Immature natural killer cell (primary cell): ENCODE data around the gene TSC2. TPM values are rescaled to one million over a fixed set of nuclear protein-coding genes. Genes with fewer than 3 reads are reported as not detected.

Experiments
- DNase-seq, 3 donors: peaks; one replicate each; pipeline ENCODE4 v3.0.0; 2022; ENCODE audit warnings: mixed read lengths in 1 of 3
- H3K27ac Mint-ChIP-seq, 6 donors: one replicate each; pipeline ENCODE4 v1.8.0; 2020; ENCODE audit warnings: mixed read lengths in 6 of 6, mild to moderate bottlenecking in 5 of 6, inconsistent platforms in 4 of 6, moderate library complexity in 3 of 6
- H3K27me3 Mint-ChIP-seq, 3 donors: one replicate each; pipeline ENCODE4 v1.8.0; 2020 to 2021; ENCODE audit warnings: low read depth in 3 of 3, mild to moderate bottlenecking in 3 of 3, mixed read lengths in 3 of 3, moderate library complexity in 3 of 3, inconsistent platforms in 1 of 3
- H3K36me3 Mint-ChIP-seq, 3 donors: one replicate each; pipeline ENCODE4 v1.8.0; 2020; ENCODE audit warnings: mixed read lengths in 3 of 3, inconsistent platforms in 2 of 3, mild to moderate bottlenecking in 2 of 3
- H3K4me1 Mint-ChIP-seq, 2 donors: one replicate each; pipeline ENCODE4 v1.8.0; 2020; ENCODE audit warnings: inconsistent platforms in 2 of 2, mild to moderate bottlenecking in 2 of 2, mixed read lengths in 2 of 2, moderate library complexity in 1 of 2
- H3K4me3 Mint-ChIP-seq, 5 donors: one replicate each; pipeline ENCODE4 v1.8.0; 2020; ENCODE audit warnings: mild to moderate bottlenecking in 5 of 5, mixed read lengths in 5 of 5, inconsistent platforms in 3 of 5, moderate library complexity in 3 of 5
- H3K9me3 Mint-ChIP-seq, 6 donors: one replicate each; pipeline ENCODE4 v1.8.0; 2020; ENCODE audit warnings: mild to moderate bottlenecking in 6 of 6, mixed read lengths in 6 of 6, inconsistent platforms in 4 of 6, moderate library complexity in 3 of 6
- polyA plus RNA-seq, 3 donors: library from polyadenylated mRNA; unstranded; fragments of 300-500 nt; fragmentation: Illumina TruSeq; gene quantifications; one replicate each; pipeline ENCODE4 v1.2.3, GENCODE V29; 2021

The TSC2 gene
- 10 to 100 TPM; 18.0 to 50.1 (median 29.1) TPM for polyA plus RNA-seq

- H3K4me1 Mint-ChIP-seq, result peaks cover 19 to 20% of the 10 kb centered on the region in 2 donors
- peak within 1 kb of the TSS; percentile 60 to 92 (median 67) for H3K27ac Mint-ChIP-seq
- peak; percentile 91 to 92 (median 92) for DNase-seq
- H3K36me3 Mint-ChIP-seq, result peaks cover 0 to 5% (median 0%) of the 10 kb centered on the region in 3 donors
- H3K4me3 Mint-ChIP-seq, result peak within 1 kb of the TSS; percentile 89 to 91 (median 91)
- no peaks in the 10 kb centered on the region for H3K9me3 Mint-ChIP-seq
- peaks cover 0 to 7% (median 0%) of the 10 kb centered on the region in 3 donors for H3K27me3 Mint-ChIP-seq
Observed at GRCh38 chr16:2047330-2048115, at the start of gene TSC2, which contains the start of gene NTHL1. TSS of gene TSC2 (plus strand) at chr16:2047985. CDS start at chr16:2048616, 631 bp downstream. TSS of gene NTHL1 (minus strand) at chr16:2047834. CDS start at chr16:2047823, 11 bp downstream.

GRCh38 chr16:1998360-1998835, 49.4 kb upstream of the TSC2 start:
- Mint-ChIP-seq H3K27me3 (peaks cover 0 to 3% (median 2%) of the 10 kb centered on the region in 3 donors), H3K4me1 (peaks cover 10 to 11% of the 10 kb centered on the region in 2 donors), H3K36me3 (peaks cover 0 to 10% (median 4%) of the 10 kb centered on the region in 3 donors), H3K4me3 (no peak overlapping the region), H3K9me3 (no peaks in the 10 kb centered on the region), H3K27ac (no peak overlapping the region)
- no peak for DNase-seq

GRCh38 chr16:1998852-1999801, 48.7 kb upstream of the TSC2 start:
- H3K4me1 Mint-ChIP-seq, result peaks cover 5 to 11% of the 10 kb centered on the region in 2 donors
- no peaks in the 10 kb centered on the region for H3K9me3 Mint-ChIP-seq
- DNase-seq, result no peak
- H3K27me3 Mint-ChIP-seq, result peaks cover 0 to 1% (median 0%) of the 10 kb centered on the region in 3 donors
- no peak overlapping the region for H3K27ac Mint-ChIP-seq
- H3K36me3 Mint-ChIP-seq, result peaks cover 0 to 10% (median 4%) of the 10 kb centered on the region in 3 donors
- H3K4me3 Mint-ChIP-seq, result no peak overlapping the region

- no peak overlapping the region for H3K4me3 Mint-ChIP-seq
- H3K36me3 Mint-ChIP-seq, result peaks cover 0 to 10% (median 4%) of the 10 kb centered on the region in 3 donors
- H3K4me1 Mint-ChIP-seq, result peaks cover 5 to 11% of the 10 kb centered on the region in 2 donors
- no peaks in the 10 kb centered on the region for H3K9me3 Mint-ChIP-seq
- no peak overlapping the region for H3K27ac Mint-ChIP-seq
- DNase-seq, result no peak
- peaks cover 0 to 1% (median 0%) of the 10 kb centered on the region in 3 donors for H3K27me3 Mint-ChIP-seq
Observed at GRCh38 chr16:1999866-2000514, 47.8 kb upstream of the TSC2 start.

- H3K27ac Mint-ChIP-seq, result no peak overlapping the region
- H3K4me3 Mint-ChIP-seq, result no peak overlapping the region
- no peaks in the 10 kb centered on the region for H3K9me3 Mint-ChIP-seq
- H3K4me1 Mint-ChIP-seq, result peaks cover 6 to 13% of the 10 kb centered on the region in 2 donors
- no peak for DNase-seq
- peaks cover 0 to 1% (median 0%) of the 10 kb centered on the region in 3 donors for H3K27me3 Mint-ChIP-seq
- peaks cover 0 to 10% (median 4%) of the 10 kb centered on the region in 3 donors for H3K36me3 Mint-ChIP-seq
Observed at GRCh38 chr16:2001035-2001434, 46.8 kb upstream of the TSC2 start.

- Mint-ChIP-seq H3K9me3 (no peaks in the 10 kb centered on the region), H3K27ac (no peak overlapping the region), H3K4me1 (peaks cover 4 to 11% of the 10 kb centered on the region in 2 donors), H3K4me3 (no peak overlapping the region), H3K27me3 (peaks cover 0 to 1% (median 0%) of the 10 kb centered on the region in 3 donors), H3K36me3 (peaks cover 0 to 10% (median 4%) of the 10 kb centered on the region in 3 donors)
- no peak for DNase-seq
Observed at GRCh38 chr16:2001456-2002355, 46.1 kb upstream of the TSC2 start.

GRCh38 chr16:2002406-2003230, 45.2 kb upstream of the TSC2 start:
- DNase-seq, result no peak
- H3K4me3 Mint-ChIP-seq, result no peak overlapping the region
- H3K36me3 Mint-ChIP-seq, result peaks cover 0 to 6% (median 0%) of the 10 kb centered on the region in 3 donors
- H3K27me3 Mint-ChIP-seq, result peaks cover 0 to 1% (median 0%) of the 10 kb centered on the region in 3 donors
- H3K27ac Mint-ChIP-seq, result no peak overlapping the region
- no peaks in the 10 kb centered on the region for H3K9me3 Mint-ChIP-seq
- peaks cover 9 to 15% of the 10 kb centered on the region in 2 donors for H3K4me1 Mint-ChIP-seq

- Mint-ChIP-seq H3K36me3 (peaks cover 0 to 1% (median 0%) of the 10 kb centered on the region in 3 donors), H3K4me3 (no peak overlapping the region), H3K9me3 (no peaks in the 10 kb centered on the region), H3K4me1 (peaks cover 16 to 22% of the 10 kb centered on the region in 2 donors), H3K27me3 (peaks cover 0 to under 1% (median 0%) of the 10 kb centered on the region in 3 donors), H3K27ac (peak overlapping the region in 1 of 6 donors; percentile 64)
- no peak for DNase-seq
Observed at GRCh38 chr16:2003231-2003826, 44.5 kb upstream of the TSC2 start.

- no peak overlapping the region for H3K27ac Mint-ChIP-seq
- peaks cover 23 to 30% of the 10 kb centered on the region in 2 donors for H3K4me1 Mint-ChIP-seq
- DNase-seq, result peak; percentile 76 to 84 (median 82)
- H3K27me3 Mint-ChIP-seq, result peaks cover 0 to 3% (median 0%) of the 10 kb centered on the region in 3 donors
- no peaks in the 10 kb centered on the region for H3K9me3 Mint-ChIP-seq
- H3K4me3 Mint-ChIP-seq, result no peak overlapping the region
- H3K36me3 Mint-ChIP-seq, result no peaks in the 10 kb centered on the region
Observed at GRCh38 chr16:2003827-2004641, 43.8 kb upstream of the TSC2 start.

- peak overlapping the region in 1 of 6 donors; percentile 30 for H3K27ac Mint-ChIP-seq
Observed at GRCh38 chr16:2004795-2005517, 42.8 kb upstream of the TSC2 start.

More at GRCh38 chr16:2004795-2005517, 42.8 kb upstream of the TSC2 start:
- Mint-ChIP-seq H3K27me3 (peaks cover 0 to 3% (median 0%) of the 10 kb centered on the region in 3 donors), H3K36me3 (no peaks in the 10 kb centered on the region), H3K4me1 (peaks cover 25 to 32% of the 10 kb centered on the region in 2 donors), H3K9me3 (no peaks in the 10 kb centered on the region), H3K4me3 (no peak overlapping the region)
- DNase-seq, result no peak
